Ascending aorta (tissue), 2 donors: ENCODE data around the gene TRIM27. TPM values are rescaled to one million over a fixed set of nuclear protein-coding genes. Genes with fewer than 3 reads are reported as not detected.
A peak's percentile ranks its signal among the peaks of the same experiment; 100 is the strongest.

Experiments used
- DNase-seq, 2 donors: peaks; one replicate each; pipeline ENCODE4 v3.0.0-alpha.2; 2019; ENCODE audit warnings: low spot score in 2 of 2
- H3K27ac ChIP-seq, 2 donors: fragments of 200-600 bp; sonication (generic); one replicate each; pipeline ENCODE4 v1.5.1; 2016 to 2017; ENCODE audit warnings: mild to moderate bottlenecking in 1 of 2
- H3K27me3 ChIP-seq: fragments of 200-600 bp; sonication (generic); one replicate; pipeline ENCODE4 v1.5.1; 2017
- H3K36me3 ChIP-seq, 2 donors: fragments of 200-600 bp; sonication (generic); one replicate each; pipeline ENCODE4 v1.5.1; 2016
- H3K4me1 ChIP-seq, 2 donors: fragments of 200-600 bp; sonication (generic); one replicate each; pipeline ENCODE4 v1.5.1; 2016 to 2017; ENCODE audit warnings: mild to moderate bottlenecking in 1 of 2
- H3K4me3 ChIP-seq, 2 donors: fragments of 200-600 bp; sonication (generic); one replicate each; pipeline ENCODE4 v1.5.1; 2016 to 2017; ENCODE audit warnings: mild to moderate bottlenecking in 1 of 2
- H3K9me3 ChIP-seq, 2 donors: fragments of 200-600 bp; sonication (generic); one replicate each; pipeline ENCODE4 v1.5.1; 2016
- CTCF ChIP-seq, 3 experiments: fragments of 200-600 bp in 2 of 3; fragments of 450-650 bp in 1 of 3; sonication (generic) in 2 of 3; IDR thresholded peaks; one replicate each; pipeline ENCODE4 v1.5.1; 2016 to 2019; ENCODE audit warnings: antibody characterized with exemption in 3 of 3, mild to moderate bottlenecking in 1 of 3, moderate library complexity in 1 of 3
- intact Hi-C: fragments of 100-400 bp; cut with DNase I; formaldehyde crosslinking; loops from one replicate; pipeline ENCODE4 v1.15.1; 2023
- total RNA-seq: library from RNA; depleted of rRNA; stranded (reverse); fragments of >200 nt; gene quantifications from one replicate; pipeline ENCODE4 v1.1.0, GENCODE V29; 2016

The TRIM27 gene
- total RNA-seq, 1 donor from 2014 or later, result 167 TPM

- Histone ChIP-seq H3K9me3 (no peaks in the 10 kb centered on the region), H3K4me3 (no peak overlapping the region), H3K36me3 (peaks cover 46 to 87% of the 10 kb centered on the region in 2 donors), H3K27me3 (no peaks in the 10 kb centered on the region), H3K27ac (no peak overlapping the region), H3K4me1 (peaks cover 0 to 8% of the 10 kb centered on the region in 2 donors)
- intact Hi-C loops, result no loop called here
- no peak for TF ChIP-seq CTCF (IDR thresholded peaks at IDR 0.05)
- no peak for DNase-seq
These were observed 12.7 kb downstream of the TRIM27 start for GRCh38 chr6:28910901-28911690.

GRCh38 chr6:28907394-28907793 lies 16.4 kb downstream of the TRIM27 start:
- TF ChIP-seq CTCF (IDR thresholded peaks at IDR 0.05), result no peak
- H3K27ac ChIP-seq, result peak overlapping the region; percentile 0 to 51
- H3K36me3 ChIP-seq, result peaks cover 61 to 90% of the 10 kb centered on the region in 2 donors
- H3K9me3 ChIP-seq, result no peaks in the 10 kb centered on the region
- H3K4me1 ChIP-seq, result peaks cover 0 to 6% of the 10 kb centered on the region in 2 donors
- peak in 1 of 2 donors; percentile 80 for DNase-seq
- H3K27me3 ChIP-seq, result no peaks in the 10 kb centered on the region
- intact Hi-C loops, result no loop called here
- H3K4me3 ChIP-seq, result no peak overlapping the region

GRCh38 chr6:28906669-28907068 lies 17.1 kb downstream of the TRIM27 start:
- Histone ChIP-seq H3K4me1 (peaks cover 0 to 6% of the 10 kb centered on the region in 2 donors), H3K4me3 (no peak overlapping the region), H3K27ac (peak overlapping the region in 1 of 2 donors; percentile 51), H3K36me3 (peaks cover 62 to 87% of the 10 kb centered on the region in 2 donors), H3K9me3 (no peaks in the 10 kb centered on the region), H3K27me3 (no peaks in the 10 kb centered on the region)
- TF ChIP-seq CTCF (IDR thresholded peaks at IDR 0.05), result no peak
- intact Hi-C loops, result no loop called here
- no peak for DNase-seq

GRCh38 chr6:28903686-28904085 lies 20.1 kb downstream of the TRIM27 start:
- peaks cover 0 to 6% of the 10 kb centered on the region in 2 donors for H3K4me1 ChIP-seq
- no peaks in the 10 kb centered on the region for H3K9me3 ChIP-seq
- H3K4me3 ChIP-seq, result no peak overlapping the region
- no peak overlapping the region for H3K27ac ChIP-seq
- intact Hi-C loops, result no loop called here
- no peak for TF ChIP-seq CTCF (IDR thresholded peaks at IDR 0.05)
- DNase-seq, result no peak
- no peaks in the 10 kb centered on the region for H3K27me3 ChIP-seq
- peaks cover 45 to 69% of the 10 kb centered on the region in 2 donors for H3K36me3 ChIP-seq

- Histone ChIP-seq H3K9me3 (no peaks in the 10 kb centered on the region), H3K27ac (no peak overlapping the region), H3K27me3 (no peaks in the 10 kb centered on the region), H3K4me1 (no peaks in the 10 kb centered on the region), H3K4me3 (no peak overlapping the region), H3K36me3 (peaks cover 40 to 56% of the 10 kb centered on the region in 2 donors)
- TF ChIP-seq CTCF (IDR thresholded peaks at IDR 0.05), result no peak
- intact Hi-C loops, result no loop called here
- no peak for DNase-seq
These were observed 22.0 kb downstream of the TRIM27 start for GRCh38 chr6:28901831-28902230.
